Skeletal muscle tissue (tissue), 4 donors: ENCODE results near the gene SERP2. TPM values are rescaled to one million over a fixed set of nuclear protein-coding genes. Genes with fewer than 3 reads are reported as not detected.
A peak's percentile ranks its signal among the peaks of the same experiment; 100 is the strongest.

ENCODE experiments used
- H3K27ac ChIP-seq: one replicate; pipeline ENCODE4 v1.7.0; 2013; ENCODE audit warnings: mild to moderate bottlenecking, low read depth, low read length, inconsistent platforms
- H3K27me3 ChIP-seq, 3 donors: one replicate each; pipeline ENCODE4 v1.7.0; 2013; ENCODE audit warnings: low read length in 3 of 3; ENCODE audit not compliant: control insufficient read depth in 3 of 3, insufficient read depth in 3 of 3
- H3K36me3 ChIP-seq, 3 donors: one replicate each; pipeline ENCODE4 v1.7.0; 2013; ENCODE audit warnings: low read length in 3 of 3; ENCODE audit not compliant: control insufficient read depth in 3 of 3, insufficient read depth in 3 of 3
- H3K4me1 ChIP-seq, 3 donors: one replicate each; pipeline ENCODE4 v1.7.0; 2013; ENCODE audit warnings: low read length in 3 of 3, mild to moderate bottlenecking in 3 of 3; ENCODE audit not compliant: control insufficient read depth in 3 of 3, insufficient read depth in 3 of 3
- H3K4me3 ChIP-seq, 3 donors: one replicate each; pipeline ENCODE4 v1.7.0; 2013; ENCODE audit warnings: low read length in 3 of 3
- H3K9ac ChIP-seq, 3 donors: one replicate each; pipeline ENCODE4 v1.7.0; 2013; ENCODE audit warnings: low read length in 3 of 3, mild to moderate bottlenecking in 3 of 3, moderate library complexity in 2 of 3, low read depth in 1 of 3
- H3K9me3 ChIP-seq, 3 donors: one replicate each; pipeline ENCODE4 v1.7.0; 2013; ENCODE audit warnings: low read length in 3 of 3; ENCODE audit not compliant: control insufficient read depth in 3 of 3
- total RNA-seq: library from RNA; depleted of rRNA; stranded (reverse); fragments of >200 nt; gene quantifications from one replicate; pipeline ENCODE4 v1.2.3, GENCODE V29; 2014
- donor health status: Osteomylitis.

Gene SERP2
- total RNA-seq, 1 donor from 2014 or later = 5.7 TPM

DNA sequence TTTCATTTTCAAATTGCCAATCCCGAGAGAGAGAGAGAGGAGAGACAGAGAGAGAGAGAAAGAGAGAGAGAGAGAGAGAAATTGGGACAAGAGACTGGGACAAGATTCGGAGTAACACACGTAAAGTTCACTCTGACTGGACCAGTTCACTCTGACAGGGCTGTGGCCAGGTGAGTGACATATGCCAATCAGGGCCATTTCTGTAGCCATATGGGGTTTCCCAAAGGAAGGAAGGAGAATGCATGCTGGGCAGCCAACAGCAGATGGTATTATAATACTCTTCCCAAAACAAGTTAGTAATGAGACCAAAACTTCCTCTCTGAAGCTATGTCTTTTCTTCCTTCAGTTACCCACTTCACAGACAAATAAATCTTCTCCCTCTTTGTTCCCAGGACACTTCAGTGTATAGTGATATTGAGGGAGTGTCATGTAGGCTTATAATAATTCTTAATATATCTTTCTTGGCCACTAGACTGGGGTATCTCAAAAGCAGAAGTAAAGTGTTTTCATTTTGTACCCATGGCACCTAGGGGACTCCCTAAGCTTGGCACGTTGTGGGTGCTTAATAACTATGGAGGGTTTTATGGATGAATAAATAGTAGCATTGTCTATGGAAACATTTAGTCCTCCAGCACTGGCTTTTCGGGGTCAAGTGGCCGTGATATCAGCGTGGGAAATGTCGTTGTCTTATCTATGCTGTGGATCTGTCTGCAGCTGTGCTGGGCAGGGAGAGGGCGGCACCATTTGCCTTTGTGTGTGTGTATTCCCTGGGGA lies 51.6 kb downstream of the SERP2 start:
- Histone ChIP-seq H3K4me3 (no peak overlapping the region), H3K4me1 (peaks cover 0 to 2% (median 0%) of the 10 kb centered on the region in 3 donors), H3K36me3 (no peaks in the 10 kb centered on the region), H3K9ac (no peak overlapping the region), H3K9me3 (no peaks in the 10 kb centered on the region), H3K27ac (no peak overlapping the region), H3K27me3 (no peaks in the 10 kb centered on the region)

DNA sequence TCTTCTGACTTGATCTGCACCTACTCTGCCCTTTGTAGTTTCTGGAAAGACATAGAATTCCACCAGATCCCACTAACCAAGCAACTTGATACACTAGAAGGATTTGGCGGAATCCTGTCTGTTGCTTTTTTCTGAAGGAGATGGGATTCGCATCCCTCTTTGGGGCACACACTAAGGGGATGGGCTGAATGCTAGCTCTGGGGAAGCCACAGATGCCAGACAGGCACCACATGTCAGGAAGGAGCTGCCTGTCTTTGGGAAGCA lies 52.1 kb downstream of the SERP2 start:
- Histone ChIP-seq H3K9ac (no peak overlapping the region), H3K27me3 (no peaks in the 10 kb centered on the region), H3K9me3 (no peaks in the 10 kb centered on the region), H3K36me3 (no peaks in the 10 kb centered on the region), H3K27ac (no peak overlapping the region), H3K4me3 (no peak overlapping the region), H3K4me1 (peaks cover 0 to 3% (median 0%) of the 10 kb centered on the region in 3 donors)

DNA sequence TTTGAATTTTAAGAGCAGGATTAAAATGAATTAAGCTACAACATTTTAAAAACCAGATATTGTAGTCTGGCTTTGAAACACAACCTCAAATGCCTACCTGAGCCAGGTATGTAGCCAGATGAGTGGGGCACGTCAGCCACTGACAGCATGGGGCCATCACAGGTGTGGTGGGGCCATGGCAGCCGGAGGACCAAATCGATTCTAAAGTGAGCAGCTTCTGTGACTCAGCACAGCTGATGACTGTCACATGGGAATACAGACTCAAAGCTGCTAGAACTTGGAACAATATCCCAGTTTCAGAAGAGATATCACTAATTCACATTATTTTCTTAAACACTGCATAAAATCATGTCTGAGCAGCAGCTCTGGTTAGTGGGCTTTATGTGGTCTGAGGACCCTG lies 52.8 kb downstream of the SERP2 start:
- Histone ChIP-seq H3K4me1 (peaks cover 0 to 6% (median 0%) of the 10 kb centered on the region in 3 donors), H3K9ac (no peak overlapping the region), H3K27me3 (no peaks in the 10 kb centered on the region), H3K36me3 (no peaks in the 10 kb centered on the region), H3K4me3 (no peak overlapping the region), H3K9me3 (no peaks in the 10 kb centered on the region), H3K27ac (no peak overlapping the region)

DNA sequence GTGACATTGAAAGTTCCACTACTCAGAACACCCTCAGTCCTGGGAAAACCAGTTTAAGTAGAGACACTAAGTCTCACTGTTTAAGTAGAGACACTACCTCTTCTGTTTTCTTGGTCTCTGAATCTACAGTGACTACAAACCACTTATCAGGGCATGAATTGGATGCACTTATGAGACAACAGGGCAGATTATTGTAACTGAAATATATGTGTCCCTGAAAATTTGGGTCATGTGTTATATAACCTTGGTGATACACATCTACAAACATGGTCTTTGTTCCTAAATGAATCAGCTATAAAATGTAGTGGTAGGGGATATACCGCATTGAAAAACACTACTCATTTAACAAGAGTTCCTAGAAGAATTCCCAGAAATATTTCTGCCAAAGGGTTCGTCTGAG lies 55.7 kb downstream of the SERP2 start:
- H3K27me3 ChIP-seq = no peaks in the 10 kb centered on the region
- no peak overlapping the region for H3K27ac ChIP-seq
- H3K4me1 ChIP-seq = peaks cover 5 to 26% (median 19%) of the 10 kb centered on the region in 3 donors
- H3K9me3 ChIP-seq = no peaks in the 10 kb centered on the region
- H3K9ac ChIP-seq = no peak overlapping the region
- no peak overlapping the region for H3K4me3 ChIP-seq
- peaks cover 8 to 14% (median 13%) of the 10 kb centered on the region in 3 donors for H3K36me3 ChIP-seq

DNA sequence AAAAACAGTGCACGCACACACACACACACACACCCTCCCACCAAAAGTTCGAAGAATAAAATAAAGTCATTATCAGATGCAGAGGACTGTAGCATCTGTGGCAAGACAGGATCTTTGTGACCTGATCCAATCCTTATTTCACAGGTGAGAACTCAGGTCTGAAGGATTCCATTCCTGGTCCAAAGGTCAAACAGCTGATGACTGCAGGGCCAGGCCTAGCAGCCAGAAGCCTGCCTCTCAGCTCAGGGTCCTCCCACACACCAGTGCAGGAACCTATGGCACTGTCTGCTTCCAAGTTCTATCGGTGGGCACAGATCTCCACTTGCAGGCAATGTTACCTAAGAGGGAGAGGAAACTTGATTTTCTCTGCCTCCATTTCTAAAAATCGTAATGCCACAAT lies 57.5 kb downstream of the SERP2 start:
- H3K4me1 ChIP-seq = peaks cover 12 to 29% (median 25%) of the 10 kb centered on the region in 3 donors
- H3K4me3 ChIP-seq = no peak overlapping the region
- peaks cover 8 to 18% (median 16%) of the 10 kb centered on the region in 3 donors for H3K36me3 ChIP-seq
- no peaks in the 10 kb centered on the region for H3K27me3 ChIP-seq
- H3K27ac ChIP-seq = no peak overlapping the region
- no peak overlapping the region for H3K9ac ChIP-seq
- no peaks in the 10 kb centered on the region for H3K9me3 ChIP-seq

DNA sequence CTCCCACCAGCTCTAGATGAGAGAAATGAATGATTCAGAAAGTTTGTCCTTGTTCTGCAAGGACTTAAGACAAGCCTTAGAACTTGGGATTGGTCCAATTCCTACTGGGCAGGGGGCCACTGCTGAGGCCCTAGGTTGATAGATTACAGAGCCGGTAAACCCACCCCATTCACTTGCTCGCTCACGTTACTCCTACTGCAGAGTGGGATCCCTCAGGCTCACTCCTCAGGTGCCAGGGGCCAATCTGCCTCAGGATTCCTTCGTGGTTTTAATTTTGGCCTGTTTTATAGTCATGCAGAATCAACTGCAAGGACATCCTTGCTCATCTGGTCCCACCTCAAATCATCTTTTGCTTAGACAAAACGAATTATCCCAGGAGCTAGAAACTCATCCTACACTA lies 59.0 kb downstream of the SERP2 start:
- H3K4me3 ChIP-seq = no peak overlapping the region
- H3K4me1 ChIP-seq = peaks cover 13 to 32% (median 30%) of the 10 kb centered on the region in 3 donors

DNA sequence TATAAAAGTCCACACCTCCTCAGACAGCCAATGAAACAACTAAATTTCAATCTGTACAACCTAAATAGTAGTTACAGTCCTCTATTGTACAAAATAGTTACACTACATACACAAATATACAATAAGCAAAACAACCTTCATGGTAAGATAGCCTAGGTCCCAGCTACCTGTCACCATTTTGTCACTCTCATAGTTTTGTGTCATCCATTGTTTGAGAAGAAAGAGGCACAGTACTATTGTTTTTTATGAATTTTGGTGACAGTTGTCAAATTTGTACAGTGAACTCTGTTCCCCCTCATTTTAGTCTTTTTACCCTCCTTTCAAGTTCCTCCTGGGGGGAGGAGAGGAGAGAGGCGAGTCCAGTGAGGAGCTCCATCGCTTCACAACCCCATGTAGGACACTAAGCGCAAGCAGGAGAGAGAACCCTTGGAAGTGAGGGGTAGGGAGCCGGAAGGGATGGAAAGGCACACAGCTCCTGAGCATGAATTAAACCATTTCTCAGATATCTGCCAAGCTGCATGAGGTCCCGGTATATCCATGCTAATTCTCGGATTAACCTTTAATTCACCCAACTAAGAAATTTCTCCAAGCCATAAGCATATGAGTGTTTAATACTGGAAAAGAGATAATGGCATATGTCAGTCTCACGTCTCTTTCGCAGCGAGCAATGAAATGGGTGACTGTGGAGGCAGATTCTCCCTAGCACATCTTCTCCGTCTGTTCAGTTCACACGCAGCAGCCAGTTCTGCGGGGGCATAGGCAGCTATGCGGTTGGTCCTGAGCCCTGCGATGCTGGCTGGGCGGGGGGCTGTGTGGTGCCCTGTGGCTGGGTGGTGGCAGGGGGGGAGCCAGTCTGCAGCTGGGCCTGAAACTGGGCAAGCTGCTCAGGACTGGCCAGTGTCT lies 60.5 kb downstream of the SERP2 start:
- Histone ChIP-seq H3K36me3 (peaks cover 8 to 18% (median 16%) of the 10 kb centered on the region in 3 donors), H3K27ac (peak overlapping the region; percentile 93), H3K9ac (peak overlapping the region; percentile 24 to 82 (median 40)), H3K9me3 (no peaks in the 10 kb centered on the region), H3K27me3 (no peaks in the 10 kb centered on the region), H3K4me3 (peak overlapping the region; percentile 67 to 99 (median 78)), H3K4me1 (peaks cover 13 to 33% (median 32%) of the 10 kb centered on the region in 3 donors)

More for the DNA sequence above, 59.0 kb downstream of the SERP2 start:
- Histone ChIP-seq H3K9ac (no peak overlapping the region), H3K27me3 (no peaks in the 10 kb centered on the region), H3K27ac (no peak overlapping the region), H3K9me3 (no peaks in the 10 kb centered on the region), H3K36me3 (peaks cover 8 to 18% (median 16%) of the 10 kb centered on the region in 3 donors)

DNA sequence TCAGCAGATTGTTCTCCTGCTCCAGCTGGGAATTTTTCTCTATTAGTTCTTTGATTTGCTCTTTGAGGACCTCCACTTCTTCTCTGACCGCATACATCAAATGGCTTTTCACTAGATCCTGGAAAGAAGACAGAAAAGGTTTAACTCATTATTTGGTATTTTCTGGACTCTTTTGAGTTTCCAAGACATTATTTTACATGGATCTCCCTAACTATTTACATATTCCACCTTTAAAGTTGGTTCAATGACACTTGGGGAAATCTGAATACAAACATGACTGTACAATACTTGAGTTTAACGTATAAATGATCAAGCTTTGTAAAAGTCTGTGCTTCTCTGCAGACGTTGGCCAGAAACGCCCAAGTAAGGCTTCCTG lies 61.1 kb downstream of the SERP2 start:
- H3K27me3 ChIP-seq = no peaks in the 10 kb centered on the region
- peak overlapping the region; percentile 93 for H3K27ac ChIP-seq
- peak overlapping the region; percentile 24 to 89 (median 82) for H3K9ac ChIP-seq
- H3K4me3 ChIP-seq = peak overlapping the region; percentile 67 to 99 (median 78)
- peaks cover 13 to 39% (median 37%) of the 10 kb centered on the region in 3 donors for H3K4me1 ChIP-seq
- no peaks in the 10 kb centered on the region for H3K9me3 ChIP-seq
- H3K36me3 ChIP-seq = peaks cover 8 to 18% (median 16%) of the 10 kb centered on the region in 3 donors

DNA sequence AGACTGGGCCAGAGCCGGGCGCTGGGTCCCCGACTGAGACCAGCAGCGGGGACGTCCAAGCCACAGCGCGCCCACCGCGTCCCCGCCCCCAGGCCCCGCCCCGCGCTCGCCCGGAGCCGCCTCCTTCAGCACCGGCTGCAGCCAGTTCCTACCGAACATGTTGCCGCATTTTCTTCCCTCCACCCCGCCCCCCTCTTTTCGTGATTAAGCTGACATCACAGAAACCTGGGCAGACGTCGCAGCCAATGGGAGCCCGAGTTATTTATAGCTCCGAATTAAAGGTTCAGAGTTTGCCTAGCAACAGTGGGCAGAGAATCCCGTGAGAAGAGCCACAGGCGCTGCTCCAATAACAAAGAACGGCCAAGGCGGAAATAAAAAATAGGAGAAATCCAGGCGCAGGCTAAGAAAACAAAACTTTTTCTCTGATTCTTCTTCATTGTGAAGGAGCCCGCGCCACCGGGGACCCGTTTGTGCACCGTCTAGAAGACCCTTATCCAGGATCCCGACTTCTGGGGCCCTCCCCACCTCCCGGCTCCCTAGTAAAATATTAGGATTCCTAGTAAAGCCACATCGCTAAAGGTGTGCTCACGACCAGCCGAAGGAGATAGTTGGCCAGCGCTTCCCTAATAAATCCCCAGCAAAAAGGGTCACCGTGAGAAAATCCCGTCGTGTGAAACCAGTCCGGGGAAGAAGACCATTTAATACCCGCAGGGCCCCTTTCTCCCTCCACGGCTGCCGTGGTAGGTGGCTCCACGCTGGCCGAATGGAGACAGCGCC lies 61.7 kb downstream of the SERP2 start:
- Histone ChIP-seq H3K4me1 (peaks cover 13 to 41% (median 40%) of the 10 kb centered on the region in 3 donors), H3K9ac (peak overlapping the region; percentile 83 to 95 (median 89)), H3K27me3 (no peaks in the 10 kb centered on the region), H3K36me3 (peaks cover 8 to 18% (median 16%) of the 10 kb centered on the region in 3 donors), H3K27ac (peak overlapping the region; percentile 93), H3K9me3 (no peaks in the 10 kb centered on the region), H3K4me3 (peak overlapping the region; percentile 78 to 99 (median 83))
